Skeletal muscle tissue (tissue), 4 donors: ENCODE data around the gene COMMD3. TPM values are rescaled to one million over a fixed set of nuclear protein-coding genes. Genes with fewer than 3 reads are reported as not detected.

Source experiments
- H3K27ac ChIP-seq: one replicate; pipeline ENCODE4 v1.7.0; 2013; ENCODE audit warnings: mild to moderate bottlenecking, low read depth, low read length, inconsistent platforms
- H3K27me3 ChIP-seq, 3 donors: one replicate each; pipeline ENCODE4 v1.7.0; 2013; ENCODE audit warnings: low read length in 3 of 3; ENCODE audit not compliant: control insufficient read depth in 3 of 3, insufficient read depth in 3 of 3
- H3K36me3 ChIP-seq, 3 donors: one replicate each; pipeline ENCODE4 v1.7.0; 2013; ENCODE audit warnings: low read length in 3 of 3; ENCODE audit not compliant: control insufficient read depth in 3 of 3, insufficient read depth in 3 of 3
- H3K4me1 ChIP-seq, 3 donors: one replicate each; pipeline ENCODE4 v1.7.0; 2013; ENCODE audit warnings: low read length in 3 of 3, mild to moderate bottlenecking in 3 of 3; ENCODE audit not compliant: control insufficient read depth in 3 of 3, insufficient read depth in 3 of 3
- H3K4me3 ChIP-seq, 3 donors: one replicate each; pipeline ENCODE4 v1.7.0; 2013; ENCODE audit warnings: low read length in 3 of 3
- H3K9ac ChIP-seq, 3 donors: one replicate each; pipeline ENCODE4 v1.7.0; 2013; ENCODE audit warnings: low read length in 3 of 3, mild to moderate bottlenecking in 3 of 3, moderate library complexity in 2 of 3, low read depth in 1 of 3
- H3K9me3 ChIP-seq, 3 donors: one replicate each; pipeline ENCODE4 v1.7.0; 2013; ENCODE audit warnings: low read length in 3 of 3; ENCODE audit not compliant: control insufficient read depth in 3 of 3
- total RNA-seq: library from RNA; depleted of rRNA; stranded (reverse); fragments of >200 nt; gene quantifications from one replicate; pipeline ENCODE4 v1.2.3, GENCODE V29; 2014
- donor health status: Osteomylitis.

The COMMD3 gene
- total RNA-seq, 1 donor from 2014 or later: 71.5 TPM

GRCh38 chr10:22342421-22342820 lies 26.2 kb downstream of the COMMD3 start:
- Histone ChIP-seq H3K27me3 (peaks cover 67 to 83% (median 81%) of the 10 kb centered on the region in 3 donors), H3K36me3 (no peaks in the 10 kb centered on the region), H3K4me1 (peaks cover 11 to 12% (median 12%) of the 10 kb centered on the region in 3 donors), H3K27ac (no peak overlapping the region), H3K9me3 (peaks cover 0 to 5% (median 0%) of the 10 kb centered on the region in 3 donors), H3K4me3 (no peak overlapping the region), H3K9ac (no peak overlapping the region)

- Histone ChIP-seq H3K9ac (no peak overlapping the region), H3K4me3 (no peak overlapping the region), H3K36me3 (no peaks in the 10 kb centered on the region), H3K27me3 (peaks cover 54 to 72% (median 68%) of the 10 kb centered on the region in 3 donors), H3K4me1 (peaks cover 11 to 12% (median 12%) of the 10 kb centered on the region in 3 donors), H3K27ac (no peak overlapping the region), H3K9me3 (peaks cover 0 to 2% (median 0%) of the 10 kb centered on the region in 3 donors)
These were observed 27.5 kb downstream of the COMMD3 start for GRCh38 chr10:22343731-22344130.

- H3K4me1 ChIP-seq: peaks cover 11 to 12% (median 12%) of the 10 kb centered on the region in 3 donors
- H3K4me3 ChIP-seq: no peak overlapping the region
- no peak overlapping the region for H3K9ac ChIP-seq
- H3K27ac ChIP-seq: no peak overlapping the region
- H3K27me3 ChIP-seq: peaks cover 49 to 67% (median 63%) of the 10 kb centered on the region in 3 donors
- no peaks in the 10 kb centered on the region for H3K36me3 ChIP-seq
- peaks cover 0 to 2% (median 0%) of the 10 kb centered on the region in 3 donors for H3K9me3 ChIP-seq
These were observed 28.1 kb downstream of the COMMD3 start for GRCh38 chr10:22344249-22344648.

- Histone ChIP-seq H3K4me3 (peak overlapping the region in 1 of 3 donors; percentile 42), H3K36me3 (no peaks in the 10 kb centered on the region), H3K9ac (no peak overlapping the region), H3K9me3 (peaks cover 0 to 2% (median 0%) of the 10 kb centered on the region in 3 donors), H3K4me1 (peaks cover 9 to 10% (median 9%) of the 10 kb centered on the region in 3 donors), H3K27me3 (peaks cover 49 to 63% (median 57%) of the 10 kb centered on the region in 3 donors), H3K27ac (no peak overlapping the region)
These were observed 28.7 kb downstream of the COMMD3 start for GRCh38 chr10:22344781-22345300.

GRCh38 chr10:22345301-22346095 lies 29.3 kb downstream of the COMMD3 start, which contains the start of gene SPAG6:
TSS of gene SPAG6 (plus strand) at chr10:22345496. CDS start at chr10:22345612, 116 bp downstream.
- no peak within 1 kb of the TSS for H3K27ac ChIP-seq
- no peak within 1 kb of the TSS for H3K9ac ChIP-seq
- H3K27me3 ChIP-seq: peaks cover 49 to 63% (median 56%) of the 10 kb centered on the region in 3 donors
- H3K9me3 ChIP-seq: peaks cover 0 to 2% (median 0%) of the 10 kb centered on the region in 3 donors
- peaks cover 7% of the 10 kb centered on the region in 3 donors for H3K4me1 ChIP-seq
- peak within 1 kb of the TSS in 1 of 3 donors; percentile 42 for H3K4me3 ChIP-seq
- H3K36me3 ChIP-seq: no peaks in the 10 kb centered on the region

GRCh38 chr10:22346096-22346661 lies 30.0 kb downstream of the COMMD3 start:
- no peak overlapping the region for H3K9ac ChIP-seq
- H3K4me3 ChIP-seq: no peak overlapping the region
- H3K27me3 ChIP-seq: peaks cover 49 to 63% (median 55%) of the 10 kb centered on the region in 3 donors
- H3K36me3 ChIP-seq: no peaks in the 10 kb centered on the region
- peaks cover 0 to 2% (median 0%) of the 10 kb centered on the region in 3 donors for H3K9me3 ChIP-seq
- peaks cover 4 to 5% (median 5%) of the 10 kb centered on the region in 3 donors for H3K4me1 ChIP-seq
- no peak overlapping the region for H3K27ac ChIP-seq

GRCh38 chr10:22349755-22350154 lies 33.6 kb downstream of the COMMD3 start:
- Histone ChIP-seq H3K9ac (no peak overlapping the region), H3K27ac (no peak overlapping the region), H3K9me3 (peaks cover 0 to 2% (median 0%) of the 10 kb centered on the region in 3 donors), H3K4me3 (no peak overlapping the region), H3K4me1 (no peaks in the 10 kb centered on the region), H3K36me3 (no peaks in the 10 kb centered on the region), H3K27me3 (peaks cover 18 to 29% (median 21%) of the 10 kb centered on the region in 3 donors)

- Histone ChIP-seq H3K4me1 (no peaks in the 10 kb centered on the region), H3K27me3 (peaks cover 5 to 14% (median 6%) of the 10 kb centered on the region in 3 donors), H3K4me3 (no peak overlapping the region), H3K9ac (no peak overlapping the region), H3K9me3 (no peaks in the 10 kb centered on the region), H3K36me3 (no peaks in the 10 kb centered on the region), H3K27ac (no peak overlapping the region)
These were observed 35.0 kb downstream of the COMMD3 start for GRCh38 chr10:22351131-22351703.

- no peaks in the 10 kb centered on the region for H3K4me1 ChIP-seq
These were observed 40.2 kb downstream of the COMMD3 start for GRCh38 chr10:22356324-22356873.

More at GRCh38 chr10:22356324-22356873, 40.2 kb downstream of the COMMD3 start:
- no peaks in the 10 kb centered on the region for H3K36me3 ChIP-seq
- H3K27ac ChIP-seq: no peak overlapping the region
- H3K9ac ChIP-seq: no peak overlapping the region
- no peaks in the 10 kb centered on the region for H3K9me3 ChIP-seq
- no peaks in the 10 kb centered on the region for H3K27me3 ChIP-seq
- no peak overlapping the region for H3K4me3 ChIP-seq
